Activated CD4-positive, alpha-beta T cell treated with anti-CD3 and anti-CD28 coated beads, Interleukin-2, amount 50 U/mL, for 4 hours (primary cell): Measurements from ENCODE around the gene NR3C1.

Experiments used
- DNase-seq, 2 experiments: peaks; one replicate each; pipeline ENCODE4 v3.0.0-alpha.2; 2020

NR3C1 gene

DNA sequence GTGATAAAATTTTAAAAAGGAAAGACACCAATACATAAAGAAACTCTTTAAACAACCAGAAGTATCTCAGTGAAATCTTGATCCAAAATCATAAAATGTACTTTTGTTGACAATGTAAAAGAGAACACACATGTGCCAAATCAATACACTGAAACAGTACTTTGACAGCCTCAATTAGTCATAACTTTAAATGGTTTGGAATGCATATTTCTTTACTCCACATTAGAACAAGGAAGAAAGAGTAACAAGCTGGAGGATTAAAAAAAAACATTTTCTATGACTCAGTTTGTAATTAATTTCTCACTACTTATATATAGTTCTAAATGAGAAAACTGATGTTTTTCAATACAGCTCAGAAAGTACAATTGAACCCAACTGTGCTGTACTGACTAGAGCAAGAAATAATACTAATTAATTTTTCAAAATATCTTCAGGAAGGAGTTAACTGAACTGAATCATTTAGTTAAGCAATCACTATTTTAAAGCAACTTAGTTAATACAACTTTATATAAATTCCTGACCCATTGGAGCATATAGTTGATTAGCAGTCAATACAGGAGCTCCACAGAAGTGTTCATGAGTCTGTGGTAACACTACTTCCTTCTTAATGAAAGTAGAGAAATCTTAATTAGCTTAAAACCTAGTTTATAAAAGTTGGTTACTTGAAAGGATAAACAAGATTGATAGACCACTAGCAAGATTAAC, 101.0 kb downstream of the NR3C1 start:
- no peak for DNase-seq

DNA sequence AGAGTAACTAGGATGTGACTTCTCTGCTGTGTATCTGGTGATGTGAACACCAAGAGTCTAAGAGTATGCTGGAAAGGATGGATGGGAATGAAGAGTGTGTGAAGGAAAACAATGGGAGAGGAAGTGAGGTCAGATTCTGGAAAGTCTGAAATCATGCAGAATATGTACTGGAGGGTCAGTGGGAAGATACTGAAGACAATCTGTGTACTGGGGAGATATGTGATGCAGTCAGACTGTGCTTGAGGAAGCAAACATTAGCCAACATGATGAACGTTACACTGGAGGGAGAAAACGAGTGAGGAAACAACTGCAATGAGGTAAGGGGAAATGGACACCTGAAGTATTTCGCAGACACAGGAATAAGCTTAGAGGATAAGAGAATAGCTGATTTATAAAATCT, 105.7 kb downstream of the NR3C1 start:
- no peak for DNase-seq

DNA sequence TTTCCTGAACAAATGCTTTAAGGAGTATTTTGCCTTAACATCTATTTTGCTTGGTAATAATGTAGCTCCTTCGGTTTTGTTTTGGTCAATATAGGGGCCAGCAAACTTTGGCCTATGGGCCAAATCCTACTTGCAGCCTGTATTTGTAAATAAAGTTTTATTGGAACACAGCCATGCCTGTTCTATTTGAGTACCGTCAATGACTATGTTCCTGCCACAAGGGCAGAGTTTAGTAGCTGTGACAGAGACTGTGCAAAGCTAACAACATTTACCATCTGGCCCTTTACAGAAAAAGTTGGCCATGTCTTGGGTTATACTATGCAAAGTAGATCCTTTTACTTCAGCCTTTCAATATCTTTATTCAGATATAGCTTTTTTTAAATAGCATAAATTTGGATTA, 113.4 kb downstream of the NR3C1 start:
- DNase-seq = no peak

DNA sequence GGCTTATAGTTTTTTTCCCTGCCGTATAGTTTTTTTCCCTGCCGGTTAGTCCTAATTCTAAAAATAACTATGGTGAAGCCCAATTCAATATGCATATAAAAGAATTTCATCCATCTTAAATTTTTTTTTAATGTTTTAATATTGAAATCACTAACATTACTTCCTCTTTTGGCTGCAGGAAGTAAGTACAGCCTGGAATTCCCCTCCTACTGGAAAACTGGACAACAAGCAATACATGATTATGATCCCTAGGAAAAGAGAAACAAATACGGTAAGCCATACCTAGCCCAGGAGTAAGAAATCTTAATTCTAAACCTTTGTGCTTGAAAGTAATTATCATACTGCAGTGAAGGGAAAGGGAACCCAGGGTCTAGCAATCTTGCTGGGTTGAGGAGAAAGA, 119.0 kb downstream of the NR3C1 start:
- DNase-seq = no peak

DNA sequence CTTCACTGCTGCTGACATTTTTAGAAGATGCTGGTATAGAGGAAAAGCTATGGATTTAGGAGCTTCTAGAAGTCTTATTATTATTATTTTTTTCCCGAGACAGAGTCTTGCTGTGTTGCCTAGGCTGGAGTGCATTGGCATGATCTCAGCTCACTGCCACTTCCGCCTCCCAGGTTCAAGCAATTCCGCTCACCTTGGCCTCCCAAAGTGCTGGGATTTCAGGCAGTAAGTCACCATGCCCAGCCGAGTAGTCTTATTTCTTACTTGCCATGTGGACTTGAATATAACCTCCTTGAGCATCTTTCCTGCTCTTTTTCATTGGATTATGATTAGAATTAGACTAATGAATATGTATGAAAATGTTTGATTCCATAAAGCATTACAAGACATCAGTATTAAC, 119.5 kb downstream of the NR3C1 start:
- no peak for DNase-seq

DNA sequence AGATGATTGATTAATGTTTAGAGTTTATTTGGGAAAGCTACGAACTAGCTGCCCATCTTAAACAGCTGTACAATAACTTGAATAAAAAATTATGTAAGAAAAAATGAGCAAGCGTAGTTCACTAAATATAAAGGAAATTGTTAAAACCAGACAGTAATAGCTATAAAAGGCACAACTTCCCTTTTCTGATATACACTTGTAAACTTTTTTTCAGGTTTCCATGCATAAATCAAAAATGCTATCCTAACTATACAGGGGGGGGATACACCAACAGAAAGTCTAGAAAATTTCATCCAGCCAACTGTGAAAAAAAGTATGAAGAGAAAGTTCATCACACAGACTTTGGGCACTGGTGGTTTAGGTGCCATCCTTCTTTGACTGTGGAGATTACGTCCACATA, 122.3 kb downstream of the NR3C1 start:
- DNase-seq = no peak

DNA sequence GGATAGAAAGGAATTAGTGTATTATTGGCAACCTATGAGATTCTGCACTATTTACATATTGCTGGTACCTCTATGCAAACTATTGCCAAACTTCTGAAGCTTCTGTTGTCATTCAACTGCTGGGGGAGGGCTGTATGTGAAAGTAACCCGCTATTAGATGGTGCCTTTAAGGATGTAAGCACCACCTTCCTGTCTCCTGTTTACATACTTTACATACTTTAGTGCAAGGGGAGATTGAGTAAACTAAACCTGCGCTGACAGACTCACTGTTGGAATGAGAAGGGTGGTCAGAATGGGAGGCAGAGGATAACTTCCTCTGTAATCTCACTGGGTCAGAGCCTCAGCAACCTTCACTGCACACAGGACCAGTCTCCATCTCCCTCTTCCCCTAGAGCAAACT, 123.8 kb downstream of the NR3C1 start:
- DNase-seq = no peak

DNA sequence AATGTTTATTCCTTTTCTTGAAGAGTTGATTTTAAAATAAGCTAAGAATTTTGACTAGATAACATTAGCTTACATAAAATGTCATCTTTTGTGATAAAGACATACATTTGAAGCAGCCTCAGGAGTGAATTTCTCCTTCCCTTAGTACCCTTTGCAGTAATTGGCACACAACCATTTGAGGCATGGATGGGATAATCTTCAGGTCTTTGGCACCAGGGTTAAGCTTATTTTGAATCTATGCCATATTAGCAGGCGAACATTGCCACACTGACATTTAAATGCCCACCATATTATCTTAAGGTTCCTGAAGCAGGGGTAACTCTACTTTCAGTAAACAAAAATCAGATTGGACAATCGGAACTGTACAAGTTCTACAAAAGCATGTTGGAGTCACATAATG, 126.0 kb downstream of the NR3C1 start:
- DNase-seq = no peak

DNA sequence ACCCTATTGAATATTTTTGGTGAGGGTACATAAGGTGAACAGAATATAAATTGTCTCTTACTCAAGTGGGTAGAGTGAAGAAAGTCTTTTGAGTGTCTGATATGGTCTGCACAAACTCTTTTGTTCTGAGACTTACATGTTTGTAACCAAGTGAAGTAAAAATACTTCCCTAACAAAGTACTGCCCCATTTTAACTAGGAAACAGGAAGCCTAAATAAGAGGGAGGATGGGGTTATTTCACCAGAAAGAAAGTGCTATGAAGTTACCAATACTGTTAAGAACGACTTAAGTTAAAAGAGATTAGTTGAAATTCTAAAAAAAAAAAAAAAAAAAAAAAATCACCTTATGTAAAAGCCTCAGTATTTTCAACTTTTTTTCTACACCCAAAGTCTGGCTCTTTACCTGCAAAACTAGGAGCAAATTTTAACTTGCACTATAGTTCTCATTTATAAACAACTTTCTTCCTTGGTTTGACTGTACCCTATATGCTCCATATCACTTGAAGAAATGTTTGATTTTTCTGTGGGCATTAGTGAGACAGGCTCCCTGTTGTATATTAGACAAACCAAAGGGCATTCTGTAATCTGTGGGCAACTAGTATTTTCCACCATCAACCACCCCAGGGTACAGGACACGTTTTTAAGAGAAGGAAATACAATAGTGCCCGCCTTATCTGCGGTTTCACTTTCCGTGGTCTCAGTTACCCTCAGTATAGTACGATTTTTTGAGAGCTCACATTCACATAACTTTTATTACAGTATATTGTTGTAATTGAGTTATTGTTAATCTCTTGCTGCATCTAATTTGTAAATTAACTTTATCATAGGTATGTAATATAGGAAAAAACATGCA, 127.7 kb downstream of the NR3C1 start:
- DNase-seq = no peak

DNA sequence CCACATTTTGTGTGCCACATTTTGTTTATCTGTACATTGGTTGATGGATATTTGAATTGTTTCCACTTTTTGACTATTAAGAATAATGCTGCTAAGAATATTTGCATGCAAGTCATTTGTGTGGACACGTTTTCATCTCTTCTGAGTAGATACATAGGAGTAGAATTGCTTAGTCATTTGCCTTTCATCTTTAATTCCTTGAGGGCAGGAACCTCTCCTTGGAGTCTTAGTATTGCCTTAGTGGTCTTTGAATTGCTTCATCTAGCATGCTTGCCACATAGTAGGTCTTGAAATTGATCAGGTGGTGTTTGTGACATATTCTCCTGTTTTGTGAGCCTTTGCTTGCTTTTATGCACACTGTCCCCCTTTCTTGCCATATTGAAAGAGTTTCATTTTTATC, 128.5 kb downstream of the NR3C1 start:
- no peak for DNase-seq

DNA sequence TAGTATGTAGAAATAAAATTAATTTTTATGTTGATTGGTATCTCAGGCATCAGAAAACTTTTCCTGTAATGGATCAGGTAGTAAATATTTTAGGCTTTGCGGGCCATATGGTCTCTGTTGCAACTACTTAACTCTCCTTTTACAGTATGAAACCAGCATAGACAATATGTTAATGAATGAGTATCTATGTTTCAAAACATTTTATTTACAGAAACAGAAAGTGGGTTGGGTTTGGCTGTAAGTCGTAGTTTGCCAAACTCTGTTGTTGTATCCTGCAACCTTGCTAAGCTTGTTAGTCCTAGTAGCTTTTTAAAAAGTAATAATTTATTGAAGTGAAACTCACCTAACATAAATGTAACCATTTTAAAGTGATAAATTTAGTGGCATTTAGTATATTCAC, 132.1 kb downstream of the NR3C1 start:
- DNase-seq = no peak

DNA sequence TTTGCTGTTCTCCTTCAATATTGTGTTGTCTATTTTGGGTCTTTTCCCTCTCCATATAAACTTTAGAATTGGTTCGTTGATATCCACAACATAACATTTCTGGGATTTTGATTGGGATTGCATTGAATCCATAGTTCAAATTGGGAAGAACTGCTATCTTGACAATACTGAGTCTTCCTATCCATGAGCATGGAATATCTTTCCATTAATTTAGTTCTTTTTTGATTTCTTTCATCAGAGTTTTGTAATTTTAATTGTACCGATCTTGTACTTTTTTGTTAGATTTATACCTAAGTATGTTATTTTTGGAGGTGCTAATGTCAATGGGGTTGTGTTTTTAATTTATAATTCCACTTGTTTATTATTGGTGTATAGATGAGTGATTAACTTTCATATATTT, 135.1 kb downstream of the NR3C1 start:
- no peak for DNase-seq

DNA sequence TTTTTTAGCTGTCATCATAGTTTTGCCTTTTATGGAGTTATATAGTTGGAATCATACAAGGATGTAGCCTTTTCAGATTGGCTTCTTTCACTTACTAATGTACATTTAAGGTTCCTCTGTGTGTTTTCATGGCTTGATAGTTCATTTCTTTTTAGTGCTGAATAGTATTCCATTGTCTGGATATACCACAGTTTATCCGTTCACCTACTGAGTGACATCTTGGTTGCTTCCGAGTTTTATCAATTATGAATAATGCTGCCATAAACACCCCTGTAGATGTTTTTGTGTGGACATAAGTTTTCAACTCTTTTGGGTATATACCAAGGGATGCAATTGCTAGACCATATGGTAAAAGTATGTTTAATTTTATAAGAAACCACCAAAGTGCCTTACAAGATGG, 136.3 kb downstream of the NR3C1 start:
- no peak for DNase-seq

DNA sequence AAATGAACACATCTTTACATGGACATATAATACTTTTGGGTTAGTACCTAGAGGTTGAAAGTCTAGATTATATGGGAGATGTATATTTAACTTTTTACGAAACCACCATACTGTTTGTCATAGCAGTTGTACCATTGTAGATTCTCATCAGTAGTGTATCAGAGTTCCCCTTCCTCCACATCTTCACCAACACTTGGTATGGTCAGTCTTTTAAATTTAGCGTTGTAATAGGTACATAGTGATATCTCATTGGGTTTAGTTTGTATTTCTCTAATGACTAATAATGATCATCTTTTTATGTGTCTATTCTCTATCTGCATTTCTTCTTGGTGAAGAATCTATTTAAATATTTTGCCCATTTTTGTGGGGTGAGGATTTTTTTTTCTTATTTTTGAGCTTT, 137.5 kb downstream of the NR3C1 start:
- no peak for DNase-seq

DNA sequence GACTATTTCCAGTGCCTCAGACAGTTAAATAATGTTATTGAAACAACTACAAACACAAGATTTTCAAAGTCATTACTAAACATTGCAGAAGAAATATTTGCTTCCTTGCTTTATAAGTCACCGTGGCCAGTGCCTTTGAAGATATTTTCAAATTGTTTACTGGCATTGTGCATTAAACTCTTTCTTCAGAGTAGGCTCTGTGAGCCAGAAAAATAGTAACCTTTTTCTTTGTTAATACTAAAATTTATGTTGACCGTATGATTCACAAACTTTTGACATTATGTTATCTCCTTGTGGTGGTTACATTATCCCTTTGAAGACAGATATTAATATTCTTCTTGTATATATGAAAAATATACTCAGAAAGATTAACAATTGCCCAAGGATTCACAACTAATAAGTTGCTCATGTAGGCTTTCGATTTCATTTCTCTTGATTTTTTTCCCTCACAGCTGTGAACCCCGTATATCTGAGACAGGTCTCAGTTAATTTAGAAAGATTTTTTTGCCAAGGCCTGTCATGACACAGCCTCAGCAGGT, 140.1 kb downstream of the NR3C1 start:
- DNase-seq = no peak

DNA sequence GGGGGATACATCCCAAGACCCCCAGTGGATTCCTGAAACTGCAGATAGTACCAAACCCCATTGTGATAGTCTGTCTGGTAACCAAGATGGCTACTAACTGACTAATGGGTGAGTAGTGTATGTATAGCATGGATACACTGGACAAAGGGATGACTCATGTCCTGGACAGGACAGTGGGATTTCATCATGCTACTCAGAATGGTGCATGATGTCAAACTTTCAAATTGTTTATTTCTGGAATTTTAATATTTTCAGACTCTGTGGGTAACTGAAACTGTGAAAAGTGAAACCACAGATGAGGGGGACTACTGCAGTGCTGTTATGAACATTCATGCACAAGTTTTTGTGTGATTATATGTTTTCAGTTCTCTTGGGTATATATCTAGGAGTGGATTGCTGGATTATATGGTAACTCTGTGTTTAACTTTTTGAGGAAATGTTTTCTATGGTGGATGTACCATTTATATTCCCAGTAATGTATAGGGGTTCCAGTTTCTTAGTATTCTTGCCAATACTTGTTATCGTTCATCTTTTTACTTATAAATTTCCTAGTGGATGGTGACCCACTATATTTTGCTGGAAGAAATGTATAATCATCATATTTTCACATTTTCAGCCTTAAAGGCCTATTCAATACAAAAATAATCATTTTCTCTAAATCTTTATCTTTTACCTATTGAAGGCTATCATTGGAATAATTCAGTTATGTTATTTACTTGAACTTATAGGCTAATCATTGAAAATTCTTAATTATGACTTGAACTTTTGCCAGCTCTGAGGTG, 140.9 kb downstream of the NR3C1 start:
- no peak for DNase-seq

DNA sequence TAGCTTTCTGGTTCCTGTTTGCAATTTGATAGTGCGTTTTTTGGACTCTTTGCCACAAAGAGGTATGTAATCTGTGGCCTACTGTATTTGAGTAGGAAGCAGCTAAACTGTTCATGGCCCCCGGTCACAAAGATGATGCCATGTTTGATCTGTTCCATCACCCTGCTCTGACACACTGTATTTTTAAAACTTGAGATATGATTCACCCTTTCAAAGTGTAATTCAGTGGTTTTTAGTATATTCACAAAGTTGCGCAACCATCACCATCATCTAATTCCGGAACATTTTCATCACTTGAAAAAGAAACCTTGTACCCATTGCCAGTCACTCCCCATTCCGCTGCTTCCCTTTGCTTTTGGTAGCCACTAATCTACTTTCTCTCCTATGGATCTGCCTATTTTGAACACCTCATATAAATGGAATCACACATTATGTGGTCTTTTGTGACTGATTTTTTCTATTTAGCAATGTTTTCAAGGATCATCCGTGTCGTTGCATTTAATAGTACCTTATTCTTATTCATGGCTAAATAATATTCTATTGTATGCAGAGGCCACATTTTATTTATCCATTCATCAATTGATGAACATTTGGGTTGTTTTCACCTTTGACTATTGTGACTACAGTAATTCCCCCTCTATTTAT, 141.6 kb downstream of the NR3C1 start:
- DNase-seq = no peak

DNA sequence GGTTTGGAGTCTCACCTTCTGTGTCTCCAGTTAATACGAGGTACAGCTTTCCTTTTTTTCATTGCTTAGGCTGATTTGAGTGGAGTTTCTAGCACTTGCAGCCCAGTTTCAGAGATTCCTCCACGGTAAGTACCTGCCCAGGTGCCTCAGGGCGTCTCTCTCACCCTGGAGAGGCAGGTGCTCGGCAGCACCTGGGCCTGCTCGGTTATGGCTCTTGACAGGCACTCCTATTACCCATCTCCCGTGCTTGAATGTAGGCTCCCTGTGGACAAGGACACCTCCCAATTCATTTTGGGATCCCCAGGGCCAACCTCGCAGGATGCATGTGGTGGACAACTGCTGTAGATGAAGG, 144.3 kb downstream of the NR3C1 start:
- DNase-seq = no peak

DNA sequence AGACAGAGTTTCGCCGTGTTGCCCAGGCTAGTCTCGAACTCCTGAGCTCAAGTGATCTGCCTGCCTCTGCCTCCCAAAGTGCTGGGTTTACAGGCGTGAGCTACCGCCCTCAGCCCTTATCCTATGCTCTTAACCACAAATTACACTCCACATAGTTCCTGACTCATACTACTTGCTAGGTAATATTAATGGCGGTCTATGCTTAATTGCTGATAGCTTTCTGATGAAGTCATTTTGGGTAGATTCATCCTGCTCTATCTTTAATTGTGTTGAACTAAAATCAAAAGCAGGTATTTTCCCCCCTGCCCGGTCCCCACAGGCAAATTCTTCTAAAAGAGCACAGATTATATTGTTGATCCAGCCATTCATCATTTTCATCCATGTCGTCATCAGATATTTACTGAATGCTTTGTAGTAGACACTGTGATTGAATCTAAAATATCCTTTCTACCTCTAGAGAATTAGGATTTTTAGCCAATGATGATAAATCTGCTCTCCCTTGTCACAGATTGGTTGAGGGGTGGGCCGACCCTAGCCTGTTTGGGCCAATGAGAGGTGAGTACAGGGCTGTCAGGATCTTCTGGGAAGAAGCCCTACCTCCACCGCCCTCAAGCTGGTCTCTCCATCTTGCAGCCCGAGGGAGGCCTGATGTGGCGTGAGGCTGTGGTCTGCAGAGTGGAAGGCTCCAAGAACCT, 144.8 kb downstream of the NR3C1 start:
- DNase-seq = no peak

DNA sequence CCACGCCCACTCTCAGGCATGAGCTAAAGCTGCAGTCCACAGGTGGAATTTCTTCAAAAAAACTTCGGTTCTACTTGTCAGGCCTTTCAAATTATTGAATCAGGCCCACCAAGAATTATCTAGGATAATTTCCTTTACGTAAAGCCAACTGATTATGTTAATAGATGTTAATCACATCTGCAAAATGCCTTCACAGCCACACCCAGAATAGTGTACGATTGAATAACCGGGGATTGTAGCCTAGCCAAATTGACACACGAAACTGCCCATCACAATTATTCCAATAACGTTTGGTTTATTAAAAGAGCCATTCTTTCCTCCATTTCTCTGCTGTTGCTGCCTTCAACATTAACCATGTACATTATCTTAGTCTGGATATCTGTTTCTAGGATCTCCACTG, 148.7 kb downstream of the NR3C1 start:
- DNase-seq = no peak

DNA sequence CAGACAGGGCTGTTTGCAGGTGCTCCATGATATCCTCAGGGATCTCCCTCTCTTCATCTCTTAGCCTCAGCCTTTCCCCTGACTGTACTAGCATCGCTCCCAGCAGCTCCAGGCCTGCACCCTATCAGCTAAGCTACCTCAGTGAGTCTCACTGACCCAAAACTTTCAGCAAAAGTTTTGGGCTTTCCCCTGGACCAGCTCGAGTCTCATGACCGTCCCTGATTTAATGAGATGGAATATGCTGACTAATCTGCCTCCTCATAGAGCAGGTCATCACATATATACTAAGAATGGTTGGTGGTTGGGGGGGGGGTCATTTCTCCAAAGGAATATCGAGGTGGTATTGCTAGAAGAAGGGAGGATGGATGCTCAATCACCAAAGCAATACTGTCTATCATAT, 151.5 kb downstream of the NR3C1 start:
- no peak for DNase-seq

DNA sequence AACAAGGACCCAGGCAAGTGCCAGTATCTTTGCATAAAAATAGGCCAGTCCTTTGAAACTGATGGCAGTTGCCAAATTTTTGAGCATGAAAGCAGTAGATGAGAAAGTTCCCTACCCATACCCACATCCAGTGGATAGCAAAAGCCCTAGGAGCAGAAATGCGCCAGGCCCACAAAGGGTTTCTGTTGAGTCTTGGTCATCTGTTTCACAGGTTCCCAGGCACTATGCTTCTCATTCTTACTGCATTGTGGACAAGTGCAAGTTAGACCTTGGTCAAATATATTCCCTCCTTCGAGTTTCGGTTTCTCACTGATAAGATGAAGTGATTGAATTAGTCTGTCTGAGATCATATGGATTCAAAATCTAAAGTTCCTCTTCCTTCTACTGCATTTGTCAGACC, 152.3 kb downstream of the NR3C1 start:
- DNase-seq = no peak

DNA sequence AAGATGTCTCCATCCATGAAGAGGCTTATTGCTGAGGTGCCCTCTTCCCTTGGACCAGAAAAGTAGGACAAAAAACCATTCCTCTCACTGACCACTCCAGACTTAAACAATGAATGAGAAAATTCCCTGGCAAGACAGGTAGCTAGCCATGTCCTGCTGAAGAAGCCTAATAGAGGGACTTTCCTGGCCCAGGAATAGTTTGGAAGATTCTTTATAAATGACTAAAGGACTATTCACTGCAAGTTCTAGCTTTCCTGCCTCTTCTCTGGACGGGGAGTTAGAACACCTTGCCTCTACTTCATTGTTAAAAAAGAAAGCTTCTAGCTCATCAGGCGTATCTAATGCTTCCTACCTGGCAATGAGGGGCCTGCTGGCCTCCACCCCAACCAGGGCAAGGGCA, 153.6 kb downstream of the NR3C1 start:
- no peak for DNase-seq
